ENCODE results near the gene FBH1. TPM values are rescaled to one million over a fixed set of nuclear protein-coding genes. Genes with fewer than 3 reads are reported as not detected.

Gene FBH1
- polyA plus RNA-seq, 1 donor from 2014 or later = 41.1 TPM

GRCh38 chr10:5841965-5842364 is 48.1 kb upstream of the FBH1 start:
- Histone ChIP-seq H3K36me3 (ENCODE audit: insufficient read depth, low read length) (no peaks in the 10 kb centered on the region), H3K9me3 (ENCODE audit: low read length) (no peaks in the 10 kb centered on the region), H3K4me3 (ENCODE audit: low read length) (no peak overlapping the region), H4K20me1 (ENCODE audit: insufficient read depth) (no peaks in the 10 kb centered on the region), H3K27ac (ENCODE audit: low read length) (no peak overlapping the region), H3F3A (ENCODE audit: insufficient read depth, low read length, poor library complexity, severe bottlenecking) (no peaks in the 10 kb centered on the region), H3K4me2 (ENCODE audit: low read length) (no peak overlapping the region), H3K9me2 (ENCODE audit: insufficient read depth, low read length) (no peaks in the 10 kb centered on the region), H3K27me3 (ENCODE audit: insufficient read depth, low read depth, low read length) (no peaks in the 10 kb centered on the region), H3K9ac (ENCODE audit: low read length) (no peak overlapping the region), H3K79me2 (replicated peaks; ENCODE audit: insufficient read depth, low read length) (no peaks in the 10 kb centered on the region), H2AFZ (ENCODE audit: low read depth, low read length) (no peak overlapping the region)
- no peak for TF ChIP-seq SMC3 (conservative IDR thresholded peaks at IDR 0.05; ENCODE audit: poor library complexity)
- no peak for TF ChIP-seq POLR2AphosphoS5 (IDR thresholded peaks at IDR 0.05)
- TF ChIP-seq TAF1 (IDR thresholded peaks at IDR 0.05; ENCODE audit: low read depth) = no peak
- TF ChIP-seq REST (IDR thresholded peaks at IDR 0.05; ENCODE audit: borderline replicate concordance) = no peak
- TF ChIP-seq EP300 (conservative IDR thresholded peaks at IDR 0.05; ENCODE audit: poor library complexity, severe bottlenecking) = no peak
- TF ChIP-seq MXI1 (conservative IDR thresholded peaks at IDR 0.05; ENCODE audit: poor library complexity, severe bottlenecking) = no peak
- TF ChIP-seq, protein P1, sequence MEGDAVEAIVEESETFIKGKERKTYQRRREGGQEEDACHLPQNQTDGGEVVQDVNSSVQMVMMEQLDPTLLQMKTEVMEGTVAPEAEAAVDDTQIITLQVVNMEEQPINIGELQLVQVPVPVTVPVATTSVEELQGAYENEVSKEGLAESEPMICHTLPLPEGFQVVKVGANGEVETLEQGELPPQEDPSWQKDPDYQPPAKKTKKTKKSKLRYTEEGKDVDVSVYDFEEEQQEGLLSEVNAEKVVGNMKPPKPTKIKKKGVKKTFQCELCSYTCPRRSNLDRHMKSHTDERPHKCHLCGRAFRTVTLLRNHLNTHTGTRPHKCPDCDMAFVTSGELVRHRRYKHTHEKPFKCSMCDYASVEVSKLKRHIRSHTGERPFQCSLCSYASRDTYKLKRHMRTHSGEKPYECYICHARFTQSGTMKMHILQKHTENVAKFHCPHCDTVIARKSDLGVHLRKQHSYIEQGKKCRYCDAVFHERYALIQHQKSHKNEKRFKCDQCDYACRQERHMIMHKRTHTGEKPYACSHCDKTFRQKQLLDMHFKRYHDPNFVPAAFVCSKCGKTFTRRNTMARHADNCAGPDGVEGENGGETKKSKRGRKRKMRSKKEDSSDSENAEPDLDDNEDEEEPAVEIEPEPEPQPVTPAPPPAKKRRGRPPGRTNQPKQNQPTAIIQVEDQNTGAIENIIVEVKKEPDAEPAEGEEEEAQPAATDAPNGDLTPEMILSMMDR (IDR thresholded peaks at IDR 0.05; ENCODE audit: poor library complexity, severe bottlenecking) = no peak
- TF ChIP-seq RAD21 (conservative IDR thresholded peaks at IDR 0.05) = no peak
- no peak for TF ChIP-seq EZH2 (IDR thresholded peaks at IDR 0.05; ENCODE audit: borderline replicate concordance, insufficient read depth, low read length, poor library complexity, severe bottlenecking)

DNA sequence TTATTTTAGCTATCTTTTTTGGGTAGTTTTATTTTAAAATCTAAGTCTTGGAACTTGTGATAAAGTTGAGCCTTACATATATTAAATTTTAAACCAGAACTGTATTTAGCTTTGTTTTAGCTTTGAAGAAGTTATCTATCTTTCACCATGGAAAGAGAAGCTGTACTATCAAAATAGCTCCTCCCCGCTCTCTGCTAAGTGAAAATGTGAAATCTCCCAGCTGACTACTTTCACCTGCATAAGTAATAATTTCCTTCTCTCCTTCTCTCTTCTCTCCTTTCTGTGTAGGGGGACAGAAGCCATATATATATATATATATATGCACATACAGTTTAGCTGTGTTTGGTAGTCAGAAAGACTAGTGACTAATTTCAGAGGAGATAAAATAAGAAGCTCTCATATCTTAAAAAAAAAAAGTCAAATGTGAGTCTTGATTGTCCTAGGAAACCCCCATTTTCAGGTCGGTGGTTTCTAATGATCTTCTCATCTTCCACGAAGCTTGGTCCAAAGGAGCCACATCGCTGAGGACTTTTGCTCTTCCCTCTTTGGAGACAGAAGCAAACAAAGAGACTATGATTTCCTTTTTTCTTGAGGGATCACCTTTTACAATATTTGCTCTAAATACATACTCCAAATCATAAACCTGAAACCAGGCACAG is 46.2 kb upstream of the FBH1 start:
- Histone ChIP-seq H3K79me2 (replicated peaks; ENCODE audit: insufficient read depth, low read length) (no peaks in the 10 kb centered on the region), H3K27me3 (ENCODE audit: insufficient read depth, low read depth, low read length) (no peaks in the 10 kb centered on the region), H3F3A (ENCODE audit: insufficient read depth, low read length, poor library complexity, severe bottlenecking) (no peaks in the 10 kb centered on the region), H2AFZ (ENCODE audit: low read depth, low read length) (no peak overlapping the region), H3K27ac (ENCODE audit: low read length) (no peak overlapping the region), H3K4me3 (ENCODE audit: low read length) (no peak overlapping the region), H3K36me3 (ENCODE audit: insufficient read depth, low read length) (no peaks in the 10 kb centered on the region), H3K9me3 (ENCODE audit: low read length) (no peaks in the 10 kb centered on the region), H4K20me1 (ENCODE audit: insufficient read depth) (no peaks in the 10 kb centered on the region), H3K9me2 (ENCODE audit: insufficient read depth, low read length) (no peaks in the 10 kb centered on the region), H3K4me2 (ENCODE audit: low read length) (no peak overlapping the region), H3K9ac (ENCODE audit: low read length) (no peak overlapping the region)
- TF ChIP-seq MXI1 (conservative IDR thresholded peaks at IDR 0.05; ENCODE audit: poor library complexity, severe bottlenecking) (no peak), REST (IDR thresholded peaks at IDR 0.05; ENCODE audit: borderline replicate concordance) (no peak), SMC3 (conservative IDR thresholded peaks at IDR 0.05; ENCODE audit: poor library complexity) (no peak), POLR2AphosphoS5 (IDR thresholded peaks at IDR 0.05) (no peak), TAF1 (IDR thresholded peaks at IDR 0.05; ENCODE audit: low read depth) (no peak), EP300 (conservative IDR thresholded peaks at IDR 0.05; ENCODE audit: poor library complexity, severe bottlenecking) (no peak), EZH2 (IDR thresholded peaks at IDR 0.05; ENCODE audit: borderline replicate concordance, insufficient read depth, low read length, poor library complexity, severe bottlenecking) (no peak), RAD21 (conservative IDR thresholded peaks at IDR 0.05) (no peak)
- TF ChIP-seq, protein P1 (IDR thresholded peaks at IDR 0.05; ENCODE audit: poor library complexity, severe bottlenecking) = no peak

Data from neural cell (in vitro differentiated cells).